GM12865 (cell line): Measurements from ENCODE around the gene FOXP1.

Experiments
- DNase-seq: peaks from one replicate; pipeline ENCODE4 v3.0.0; 2010; ENCODE audit warnings: low read depth
- H3K4me3 ChIP-seq: 2 replicates; pipeline ENCODE4 v1.5.1; 2011; ENCODE audit warnings: mild to moderate bottlenecking, low read depth, low read length, control low read depth
- TF ChIP-seq, protein P1 (sequence below): IDR thresholded peaks from 2 replicates; pipeline ENCODE4 v1.5.1; 2011; ENCODE audit warnings: low read length, control low read depth, low read depth, inconsistent platforms; ENCODE audit not compliant: insufficient read depth; ENCODE audit errors: missing control alignments

Gene FOXP1

GRCh38 chr3:71409352-71409751 is 174.2 kb downstream of the FOXP1 start:
- TF ChIP-seq, protein P1, sequence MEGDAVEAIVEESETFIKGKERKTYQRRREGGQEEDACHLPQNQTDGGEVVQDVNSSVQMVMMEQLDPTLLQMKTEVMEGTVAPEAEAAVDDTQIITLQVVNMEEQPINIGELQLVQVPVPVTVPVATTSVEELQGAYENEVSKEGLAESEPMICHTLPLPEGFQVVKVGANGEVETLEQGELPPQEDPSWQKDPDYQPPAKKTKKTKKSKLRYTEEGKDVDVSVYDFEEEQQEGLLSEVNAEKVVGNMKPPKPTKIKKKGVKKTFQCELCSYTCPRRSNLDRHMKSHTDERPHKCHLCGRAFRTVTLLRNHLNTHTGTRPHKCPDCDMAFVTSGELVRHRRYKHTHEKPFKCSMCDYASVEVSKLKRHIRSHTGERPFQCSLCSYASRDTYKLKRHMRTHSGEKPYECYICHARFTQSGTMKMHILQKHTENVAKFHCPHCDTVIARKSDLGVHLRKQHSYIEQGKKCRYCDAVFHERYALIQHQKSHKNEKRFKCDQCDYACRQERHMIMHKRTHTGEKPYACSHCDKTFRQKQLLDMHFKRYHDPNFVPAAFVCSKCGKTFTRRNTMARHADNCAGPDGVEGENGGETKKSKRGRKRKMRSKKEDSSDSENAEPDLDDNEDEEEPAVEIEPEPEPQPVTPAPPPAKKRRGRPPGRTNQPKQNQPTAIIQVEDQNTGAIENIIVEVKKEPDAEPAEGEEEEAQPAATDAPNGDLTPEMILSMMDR = no peak

GRCh38 chr3:71408903-71409302 is 174.6 kb downstream of the FOXP1 start:
- no peak overlapping the region for H3K4me3 ChIP-seq
- TF ChIP-seq, protein P1 = no peak
- DNase-seq = no peak

More at GRCh38 chr3:71409352-71409751, 174.2 kb downstream of the FOXP1 start:
- no peak for DNase-seq
- no peak overlapping the region for H3K4me3 ChIP-seq

DNA sequence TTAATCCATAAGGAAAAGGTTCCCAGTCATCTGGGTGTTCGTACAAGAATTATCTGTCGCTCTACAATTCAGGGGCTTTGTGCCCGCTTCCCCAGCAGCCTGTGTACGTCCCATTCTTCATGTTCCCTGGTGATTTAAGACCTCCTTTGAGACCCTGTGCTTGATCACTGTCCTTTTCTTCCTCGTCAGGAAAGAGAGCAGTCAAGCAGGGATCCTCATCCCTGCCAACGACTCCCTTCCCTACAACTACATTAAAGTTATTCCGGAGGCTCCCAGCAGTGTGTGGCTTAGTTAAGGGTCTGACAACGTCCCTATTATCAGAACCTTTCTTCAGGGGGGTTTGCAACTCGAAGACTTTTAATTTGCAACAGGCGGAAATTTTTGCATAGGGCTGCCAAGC is 175.7 kb downstream of the FOXP1 start:
- TF ChIP-seq, protein P1 = no peak
- no peak for DNase-seq
- no peak overlapping the region for H3K4me3 ChIP-seq

DNA sequence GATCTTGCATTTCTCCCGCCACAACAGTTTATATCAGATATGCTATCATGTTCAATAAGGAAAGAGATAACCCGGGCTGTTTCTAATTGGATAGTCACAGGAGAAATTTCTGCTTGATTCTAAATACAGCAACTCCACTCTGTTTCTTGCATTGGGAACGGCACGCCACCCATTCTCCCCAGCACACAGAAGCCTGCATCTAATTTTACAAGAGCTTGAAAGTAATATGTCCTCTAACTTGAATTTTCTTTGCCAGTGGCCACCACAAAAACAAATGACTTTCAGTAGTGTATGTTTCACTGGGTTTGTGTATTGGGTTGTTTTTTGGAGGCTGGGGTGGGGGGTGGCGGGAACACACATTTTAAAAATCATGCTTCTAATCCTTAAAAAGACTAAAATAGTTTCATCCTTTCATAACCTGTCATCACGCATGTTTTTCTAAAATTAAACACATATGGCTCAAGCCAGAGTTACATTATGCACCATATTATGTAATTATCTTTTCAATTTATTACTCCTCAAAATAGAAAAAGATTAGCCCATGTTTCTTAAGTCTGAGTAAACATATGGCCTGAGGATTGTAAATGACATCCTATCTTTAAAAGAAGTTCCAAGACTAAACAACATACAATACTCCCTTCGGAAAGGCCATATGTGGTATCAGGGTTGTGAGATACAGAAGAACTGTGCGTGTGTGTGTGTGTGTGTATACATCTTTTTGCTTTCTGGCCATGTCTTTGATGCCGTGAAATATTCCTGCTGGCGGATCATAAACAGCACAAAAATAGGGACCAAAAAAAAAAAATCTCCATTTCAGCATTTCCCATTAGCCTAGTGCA is 176.3 kb downstream of the FOXP1 start:
- no peak overlapping the region for H3K4me3 ChIP-seq
- TF ChIP-seq, protein P1 = no peak
- no peak for DNase-seq

- no peak for DNase-seq
- TF ChIP-seq, protein P1 = no peak
- H3K4me3 ChIP-seq = no peak overlapping the region
Observed at GRCh38 chr3:71402911-71403310, 180.6 kb downstream of the FOXP1 start.

DNA sequence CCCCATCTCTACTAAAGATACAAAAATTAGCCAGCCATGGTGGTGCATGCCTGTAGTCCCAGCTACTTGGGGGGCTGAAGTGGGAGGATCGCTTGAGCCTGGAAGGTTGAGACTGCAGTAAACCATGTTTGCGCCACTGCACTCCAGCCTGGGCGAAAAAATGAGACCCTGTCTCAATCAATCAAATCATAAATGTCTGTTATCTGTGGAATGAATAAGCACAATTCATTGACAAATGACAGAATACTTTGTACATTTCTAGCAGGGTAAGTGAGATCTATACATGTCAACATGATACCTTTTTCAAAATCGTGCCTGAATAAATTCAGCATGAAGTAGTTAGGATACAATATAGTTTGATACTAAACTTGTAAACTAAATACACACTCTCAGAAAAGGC is 181.2 kb downstream of the FOXP1 start:
- H3K4me3 ChIP-seq = no peak overlapping the region
- TF ChIP-seq, protein P1 = no peak
- no peak for DNase-seq

DNA sequence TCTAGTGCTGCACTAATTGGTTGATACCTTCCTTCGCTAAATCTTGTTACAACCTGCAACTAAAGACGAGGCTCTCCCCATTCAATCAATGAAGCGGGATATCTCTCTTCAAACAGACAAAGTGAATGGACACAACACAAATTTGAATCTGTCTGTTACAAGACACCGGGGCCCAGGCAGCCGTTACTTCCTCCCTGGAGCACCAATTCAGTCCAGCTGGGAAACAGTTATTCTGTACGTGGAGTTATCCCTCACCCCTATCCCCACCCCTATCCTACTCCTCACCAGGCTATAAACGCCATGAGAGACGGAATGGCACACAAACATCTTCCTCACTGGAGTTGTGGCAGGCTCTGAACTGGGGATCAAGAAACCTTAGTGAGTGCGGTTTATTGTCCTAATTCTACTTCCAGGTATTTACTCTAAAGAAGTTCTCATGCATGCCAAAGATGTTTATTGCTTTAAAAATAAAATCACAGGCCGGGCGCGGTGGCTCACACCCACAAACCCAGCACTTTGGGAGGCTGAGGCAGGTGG is 181.8 kb downstream of the FOXP1 start:
- H3K4me3 ChIP-seq = no peak overlapping the region
- TF ChIP-seq, protein P1 = no peak
- no peak for DNase-seq
